T-helper 1 cell treated with Interleukin-12 subunit alpha and Interleukin-12 subunit beta and Interleukin-4 antibody, amounts not matched to agents 30 μg/mL and 1 μg/mL, for 36 hours (primary cell): ENCODE measurements around the gene MRPL3.

ENCODE experiments used
- H3K27ac Mint-ChIP-seq: one replicate; pipeline ENCODE4 v1.8.0; 2021; ENCODE audit warnings: mild to moderate bottlenecking, mixed read lengths
- H3K27me3 Mint-ChIP-seq: one replicate; pipeline ENCODE4 v1.8.0; 2021; ENCODE audit warnings: low read depth, mixed read lengths
- H3K36me3 Mint-ChIP-seq: one replicate; pipeline ENCODE4 v1.8.0; 2021; ENCODE audit warnings: low read depth, mixed read lengths
- H3K4me1 Mint-ChIP-seq: one replicate; pipeline ENCODE4 v1.8.0; 2021; ENCODE audit warnings: low read depth, mixed read lengths
- H3K4me3 Mint-ChIP-seq: one replicate; pipeline ENCODE4 v1.8.0; 2021; ENCODE audit warnings: mild to moderate bottlenecking, moderate library complexity, mixed read lengths
- H3K9me3 Mint-ChIP-seq: one replicate; pipeline ENCODE4 v1.8.0; 2021; ENCODE audit warnings: mixed read lengths

The MRPL3 gene

GRCh38 chr3:131474115-131474514, 28.7 kb downstream of the MRPL3 start:
- Mint-ChIP-seq H3K4me1 (peaks cover 10% of the 10 kb centered on the region), H3K27me3 (no peaks in the 10 kb centered on the region), H3K9me3 (no peaks in the 10 kb centered on the region), H3K27ac (no peak overlapping the region), H3K36me3 (peaks cover 22% of the 10 kb centered on the region), H3K4me3 (no peak overlapping the region)

- H3K27ac Mint-ChIP-seq, result no peak overlapping the region
- H3K4me1 Mint-ChIP-seq, result peaks cover 10% of the 10 kb centered on the region
- H3K27me3 Mint-ChIP-seq, result no peaks in the 10 kb centered on the region
- H3K36me3 Mint-ChIP-seq, result peaks cover 31% of the 10 kb centered on the region
- H3K4me3 Mint-ChIP-seq, result no peak overlapping the region
- no peaks in the 10 kb centered on the region for H3K9me3 Mint-ChIP-seq
Measured at GRCh38 chr3:131470377-131470776, 32.4 kb downstream of the MRPL3 start.

- Mint-ChIP-seq H3K4me3 (no peak overlapping the region), H3K4me1 (no peaks in the 10 kb centered on the region), H3K27ac (no peak overlapping the region), H3K36me3 (peaks cover 18% of the 10 kb centered on the region), H3K9me3 (no peaks in the 10 kb centered on the region), H3K27me3 (no peaks in the 10 kb centered on the region)
Measured at GRCh38 chr3:131458653-131459052, 44.1 kb downstream of the MRPL3 start.

GRCh38 chr3:131457220-131457619, 45.6 kb downstream of the MRPL3 start:
- H3K36me3 Mint-ChIP-seq, result peaks cover 12% of the 10 kb centered on the region
- H3K9me3 Mint-ChIP-seq, result no peaks in the 10 kb centered on the region
- no peaks in the 10 kb centered on the region for H3K4me1 Mint-ChIP-seq
- H3K27ac Mint-ChIP-seq, result no peak overlapping the region
- H3K4me3 Mint-ChIP-seq, result no peak overlapping the region
- no peaks in the 10 kb centered on the region for H3K27me3 Mint-ChIP-seq

- peaks cover 6% of the 10 kb centered on the region for H3K36me3 Mint-ChIP-seq
Measured at GRCh38 chr3:131454501-131454900, 48.3 kb downstream of the MRPL3 start.

GRCh38 chr3:131453533-131453932, 49.2 kb downstream of the MRPL3 start:
- H3K9me3 Mint-ChIP-seq, result no peaks in the 10 kb centered on the region
- H3K27me3 Mint-ChIP-seq, result no peaks in the 10 kb centered on the region

More at GRCh38 chr3:131454501-131454900, 48.3 kb downstream of the MRPL3 start:
- no peak overlapping the region for H3K27ac Mint-ChIP-seq
- no peaks in the 10 kb centered on the region for H3K27me3 Mint-ChIP-seq
- H3K4me1 Mint-ChIP-seq, result no peaks in the 10 kb centered on the region
- H3K9me3 Mint-ChIP-seq, result no peaks in the 10 kb centered on the region
- no peak overlapping the region for H3K4me3 Mint-ChIP-seq

GRCh38 chr3:131447349-131447748, 55.4 kb downstream of the MRPL3 start:
- no peaks in the 10 kb centered on the region for H3K27me3 Mint-ChIP-seq
- no peak overlapping the region for H3K4me3 Mint-ChIP-seq
- H3K36me3 Mint-ChIP-seq, result no peaks in the 10 kb centered on the region
- peaks cover 8% of the 10 kb centered on the region for H3K9me3 Mint-ChIP-seq
- no peak overlapping the region for H3K27ac Mint-ChIP-seq
- H3K4me1 Mint-ChIP-seq, result no peaks in the 10 kb centered on the region

More at GRCh38 chr3:131453533-131453932, 49.2 kb downstream of the MRPL3 start:
- H3K4me3 Mint-ChIP-seq, result no peak overlapping the region
- peaks cover 2% of the 10 kb centered on the region for H3K36me3 Mint-ChIP-seq
- no peak overlapping the region for H3K27ac Mint-ChIP-seq
- H3K4me1 Mint-ChIP-seq, result no peaks in the 10 kb centered on the region

- H3K9me3 Mint-ChIP-seq, result peaks cover 8% of the 10 kb centered on the region
- H3K4me3 Mint-ChIP-seq, result no peak overlapping the region
- H3K27ac Mint-ChIP-seq, result no peak overlapping the region
- H3K27me3 Mint-ChIP-seq, result peaks cover 4% of the 10 kb centered on the region
- H3K36me3 Mint-ChIP-seq, result no peaks in the 10 kb centered on the region
- H3K4me1 Mint-ChIP-seq, result no peaks in the 10 kb centered on the region
Measured at GRCh38 chr3:131444180-131444579, 58.6 kb downstream of the MRPL3 start.

GRCh38 chr3:131439084-131439483, 63.7 kb downstream of the MRPL3 start:
- Mint-ChIP-seq H3K36me3 (no peaks in the 10 kb centered on the region), H3K9me3 (no peaks in the 10 kb centered on the region), H3K4me3 (no peak overlapping the region), H3K27ac (no peak overlapping the region), H3K27me3 (peaks cover 30% of the 10 kb centered on the region), H3K4me1 (no peaks in the 10 kb centered on the region)

- H3K4me3 Mint-ChIP-seq, result no peak overlapping the region
- H3K27ac Mint-ChIP-seq, result no peak overlapping the region
- H3K9me3 Mint-ChIP-seq, result no peaks in the 10 kb centered on the region
- no peaks in the 10 kb centered on the region for H3K4me1 Mint-ChIP-seq
- peaks cover 31% of the 10 kb centered on the region for H3K27me3 Mint-ChIP-seq
- no peaks in the 10 kb centered on the region for H3K36me3 Mint-ChIP-seq
Measured at GRCh38 chr3:131435000-131435399, 67.8 kb downstream of the MRPL3 start.

- Mint-ChIP-seq H3K4me3 (no peak overlapping the region), H3K9me3 (no peaks in the 10 kb centered on the region), H3K27me3 (peaks cover 27% of the 10 kb centered on the region), H3K27ac (no peak overlapping the region), H3K36me3 (no peaks in the 10 kb centered on the region), H3K4me1 (no peaks in the 10 kb centered on the region)
Measured at GRCh38 chr3:131432441-131432840, 70.3 kb downstream of the MRPL3 start.

GRCh38 chr3:131431754-131432153, 71.0 kb downstream of the MRPL3 start:
- H3K36me3 Mint-ChIP-seq, result no peaks in the 10 kb centered on the region
- peaks cover 21% of the 10 kb centered on the region for H3K27me3 Mint-ChIP-seq
- H3K9me3 Mint-ChIP-seq, result no peaks in the 10 kb centered on the region

GRCh38 chr3:131427226-131427625, 75.5 kb downstream of the MRPL3 start:
- no peak overlapping the region for H3K4me3 Mint-ChIP-seq
- H3K4me1 Mint-ChIP-seq, result no peaks in the 10 kb centered on the region
- H3K36me3 Mint-ChIP-seq, result no peaks in the 10 kb centered on the region
- H3K27ac Mint-ChIP-seq, result no peak overlapping the region
- no peaks in the 10 kb centered on the region for H3K27me3 Mint-ChIP-seq
- H3K9me3 Mint-ChIP-seq, result no peaks in the 10 kb centered on the region

More at GRCh38 chr3:131431754-131432153, 71.0 kb downstream of the MRPL3 start:
- Mint-ChIP-seq H3K4me1 (no peaks in the 10 kb centered on the region), H3K27ac (no peak overlapping the region), H3K4me3 (no peak overlapping the region)

- H3K36me3 Mint-ChIP-seq, result no peaks in the 10 kb centered on the region
- H3K4me3 Mint-ChIP-seq, result no peak overlapping the region
- no peaks in the 10 kb centered on the region for H3K4me1 Mint-ChIP-seq
- H3K27ac Mint-ChIP-seq, result no peak overlapping the region
- no peaks in the 10 kb centered on the region for H3K9me3 Mint-ChIP-seq
- no peaks in the 10 kb centered on the region for H3K27me3 Mint-ChIP-seq
Measured at GRCh38 chr3:131421957-131422498, 80.7 kb downstream of the MRPL3 start.

GRCh38 chr3:131421301-131421700, 81.5 kb downstream of the MRPL3 start:
- Mint-ChIP-seq H3K9me3 (no peaks in the 10 kb centered on the region), H3K36me3 (no peaks in the 10 kb centered on the region), H3K4me1 (no peaks in the 10 kb centered on the region)

GRCh38 chr3:131417751-131418150, 85.0 kb downstream of the MRPL3 start:
- Mint-ChIP-seq H3K36me3 (no peaks in the 10 kb centered on the region), H3K27ac (no peak overlapping the region), H3K4me3 (no peak overlapping the region), H3K4me1 (no peaks in the 10 kb centered on the region), H3K9me3 (peaks cover 3% of the 10 kb centered on the region), H3K27me3 (no peaks in the 10 kb centered on the region)

More at GRCh38 chr3:131421301-131421700, 81.5 kb downstream of the MRPL3 start:
- no peak overlapping the region for H3K4me3 Mint-ChIP-seq
- no peak overlapping the region for H3K27ac Mint-ChIP-seq
- no peaks in the 10 kb centered on the region for H3K27me3 Mint-ChIP-seq
